HCT116 (cell line): ENCODE measurements around the gene OTOG. TPM values are rescaled to one million over a fixed set of nuclear protein-coding genes. Genes with fewer than 3 reads are reported as not detected.

Experiments used
- ATAC-seq: fragments of 200-7000 bp; cut with Tn5 transposase; 2 replicates; pipeline ENCODE4 v1.9.1; 2020; ENCODE audit warnings: mild to moderate bottlenecking, moderate library complexity
- BruUV-seq: library from RNA; stranded (reverse); fragments of 400-500 nt; replicated peaks from 2 replicates; lab custom pipeline; 2021; lab: Mats Ljungman, UMichigan
- CTCF ChIA-PET: fragments of 300-600 bp; sonication (Branson Sonifier 250); formaldehyde crosslinking; loops from one replicate; lab custom pipeline; 2021; ENCODE audit warnings: antibody characterized with exemption; lab: Charles Lee
- POLR2A ChIA-PET: fragments of 300-600, 350-600 bp; sonication (Branson Sonifier 250); formaldehyde crosslinking; loops from one replicate; lab custom pipeline; 2021; ENCODE audit warnings: antibody characterized with exemption; lab: Charles Lee
- RAD21 ChIA-PET, 2 experiments: fragments of 300-600 bp; sonication (Branson Sonifier 250); formaldehyde crosslinking; loops; one replicate each; lab custom pipeline; 2023; ENCODE audit warnings: low total read pairs in 2 of 2; ENCODE audit not compliant: uncharacterized antibody in 2 of 2, unreplicated experiment in 2 of 2, low non-redundant PET in 1 of 2; lab: Charles Lee
- DNase-seq: peaks from one replicate; pipeline ENCODE4 v3.0.0-alpha.2; 2010; ENCODE audit warnings: low read depth, low spot score
- H2AFZ ChIP-seq: fragments of 200-600 bp; shearing (Covaris generic), sonication (generic); 2 replicates; pipeline ENCODE4 v1.6.1; 2017; ENCODE audit warnings: low read depth, mixed run types, mixed read lengths, antibody characterized with exemption, low read length; ENCODE audit not compliant: poor library complexity, severe bottlenecking
- H3K27ac ChIP-seq: 2 replicates; pipeline ENCODE4 v1.5.1; 2012; ENCODE audit warnings: low read depth, low read length
- H3K27me3 ChIP-seq: fragments of 200-600 bp; sonication (generic); 2 replicates; pipeline ENCODE4 v1.6.1; 2016; ENCODE audit warnings: mixed run types, low read length, mixed read lengths; ENCODE audit not compliant: insufficient read depth
- H3K36me3 ChIP-seq, 2 experiments: fragments of 200-500 bp in 1 of 2; fragments of 200-600 bp in 1 of 2; sonication (Bioruptor generic) in 1 of 2; sonication (generic) in 1 of 2; 2 replicates each; pipeline versions ENCODE4 v1.5.1 to v1.6.1; 2014 to 2016; ENCODE audit warnings: low read length in 2 of 2, inconsistent platforms in 1 of 2, mixed read lengths in 1 of 2, mixed run types in 1 of 2; ENCODE audit not compliant: insufficient read depth in 2 of 2, control insufficient read depth in 1 of 2
- H3K4me1 ChIP-seq, 2 experiments: fragments of 200-600 bp in 1 of 2; sonication (generic) in 1 of 2; 2 replicates each; pipeline versions ENCODE4 v1.5.1 to v1.6.1; 2012 to 2017; ENCODE audit warnings: low read length in 2 of 2, inconsistent platforms in 1 of 2, mild to moderate bottlenecking in 1 of 2, mixed read lengths in 1 of 2, mixed run types in 1 of 2, moderate library complexity in 1 of 2; ENCODE audit not compliant: insufficient read depth in 2 of 2, control insufficient read depth in 1 of 2
- H3K4me2 ChIP-seq: fragments of 200-600 bp; sonication (generic); 2 replicates; pipeline ENCODE4 v1.6.1; 2017; ENCODE audit warnings: mixed run types, low read length, mixed read lengths
- H3K4me3 ChIP-seq, 2 experiments: fragments of 200-600 bp in 1 of 2; sonication (generic) in 1 of 2; replicated peaks in 1 of 2; 2 replicates each; pipeline ENCODE4 v1.5.1; 2011 to 2016; ENCODE audit warnings: low read length in 2 of 2, control low read depth in 1 of 2, low read depth in 1 of 2, mild to moderate bottlenecking in 1 of 2, mixed read lengths in 1 of 2, mixed run types in 1 of 2
- H3K79me2 ChIP-seq: fragments of 200-600 bp; sonication (generic); 2 replicates; pipeline ENCODE4 v1.6.1; 2017; ENCODE audit warnings: mild to moderate bottlenecking, mixed run types, low read length, moderate library complexity, mixed read lengths; ENCODE audit not compliant: insufficient read depth
- H3K9ac ChIP-seq: fragments of 200-600 bp; sonication (generic); 2 replicates; pipeline ENCODE4 v1.6.1; 2016; ENCODE audit warnings: low read length, mixed read lengths
- H3K9me2 ChIP-seq: fragments of 200-600 bp; sonication (generic), shearing (Covaris generic); 2 replicates; pipeline ENCODE4 v1.6.1; 2017; ENCODE audit warnings: mixed run types, mild to moderate bottlenecking, moderate library complexity; ENCODE audit not compliant: insufficient read depth
- H3K9me3 ChIP-seq, 2 experiments: fragments of 200-500 bp in 1 of 2; fragments of 200-600 bp in 1 of 2; sonication (Bioruptor generic) in 1 of 2; sonication (generic) in 1 of 2; 2 replicates each; pipeline ENCODE4 v1.6.1; 2014 to 2017; ENCODE audit warnings: low read length in 2 of 2, mixed read lengths in 2 of 2, inconsistent platforms in 1 of 2, low read depth in 1 of 2, mild to moderate bottlenecking in 1 of 2, mixed run types in 1 of 2, moderate library complexity in 1 of 2; ENCODE audit not compliant: control insufficient read depth in 1 of 2, insufficient read depth in 1 of 2
- H4K20me1 ChIP-seq: fragments of 200-600 bp; sonication (generic), shearing (Covaris generic); 2 replicates; pipeline ENCODE4 v1.6.1; 2017; ENCODE audit warnings: mixed run types, mild to moderate bottlenecking, moderate library complexity; ENCODE audit not compliant: insufficient read depth
- CBX3 ChIP-seq: IDR thresholded peaks from 2 replicates; pipeline ENCODE4 v1.6.1; 2012; ENCODE audit warnings: low read depth
- CEBPB ChIP-seq: IDR thresholded peaks from 2 replicates; pipeline ENCODE4 v1.6.1; 2012; ENCODE audit warnings: low read depth
- CTCF ChIP-seq, 3 experiments: fragments of 200-600 bp in 1 of 3; sonication (generic) in 1 of 3; IDR thresholded peaks in 2 of 3; conservative IDR thresholded peaks in 1 of 3; 2 replicates each; pipeline ENCODE4 v1.5.1; 2012 to 2017; ENCODE audit warnings: low read depth in 2 of 3, low read length in 2 of 3, antibody characterized with exemption in 1 of 3, borderline replicate concordance in 1 of 3, control low read depth in 1 of 3, mild to moderate bottlenecking in 1 of 3, mixed read lengths in 1 of 3, mixed run types in 1 of 3, moderate library complexity in 1 of 3; ENCODE audit not compliant: insufficient read depth in 1 of 3
- EZH2 ChIP-seq: fragments of 200-600 bp; sonication (generic); IDR thresholded peaks from 2 replicates; pipeline ENCODE4 v1.6.1; 2017; ENCODE audit warnings: antibody characterized with exemption, mixed run types
- FOSL1 ChIP-seq: IDR thresholded peaks from 2 replicates; pipeline ENCODE4 v1.6.1; 2012; ENCODE audit warnings: low read depth
- MAX ChIP-seq: IDR thresholded peaks from 2 replicates; pipeline ENCODE4 v1.6.1; 2012
- POLR2A ChIP-seq: IDR thresholded peaks from 2 replicates; pipeline ENCODE4 v1.7.0; 2011; ENCODE audit warnings: borderline replicate concordance; ENCODE audit not compliant: insufficient read depth, insufficient read length; ENCODE audit errors: extremely low read depth
- POLR2AphosphoS5 ChIP-seq: IDR thresholded peaks from 2 replicates; pipeline ENCODE4 v1.6.1; 2011; ENCODE audit warnings: mild to moderate bottlenecking, low read depth, low read length, moderate library complexity
- YY1 ChIP-seq: IDR thresholded peaks from 2 replicates; pipeline ENCODE4 v1.6.1; 2011; ENCODE audit warnings: low read length, low read depth, moderate library complexity, mild to moderate bottlenecking; ENCODE audit not compliant: insufficient replicate concordance; ENCODE audit errors: extremely low read depth
- intact Hi-C: fragments of 100-400 bp; cut with micrococcal nuclease; formaldehyde crosslinking; loops from 2 replicates; pipeline ENCODE4 v1.10.0; 2022
- total RNA-seq: library from RNA; stranded (reverse); gene quantifications from one replicate; pipeline ENCODE4 v1.2.1, GENCODE V29; 2021; ENCODE audit not compliant: unreplicated experiment
- TF ChIP-seq, protein P1 (sequence below): IDR thresholded peaks from 2 replicates; pipeline ENCODE4 v1.6.1; 2012; ENCODE audit warnings: low read depth

Gene OTOG
- total RNA-seq, 1 experiment from 2014 or later = 0.07 TPM

- ATAC-seq (no peak), DNase-seq (no peak)
- H3K9me2 ChIP-seq = no peaks in the 10 kb centered on the region
- intact Hi-C loops = no loop called here
- H2AFZ ChIP-seq = no peak overlapping the region
- H3K9me3 ChIP-seq = no peaks in the 10 kb centered on the region
- H3K9ac ChIP-seq = no peak overlapping the region
- BruUV-seq = no TSS peak
- RAD21 ChIA-PET = no interaction called here
- no peak overlapping the region for H3K4me3 ChIP-seq
- H3K27me3 ChIP-seq = no peaks in the 10 kb centered on the region
- H3K27ac ChIP-seq = no peak overlapping the region
- H3K4me1 ChIP-seq = no peaks in the 10 kb centered on the region
- H3K36me3 ChIP-seq = no peaks in the 10 kb centered on the region
- H3K79me2 ChIP-seq = no peaks in the 10 kb centered on the region
- TF ChIP-seq YY1 (no peak), CEBPB (no peak), FOSL1 (no peak), CBX3 (no peak), POLR2AphosphoS5 (no peak), POLR2A (no peak)
- H4K20me1 ChIP-seq = no peaks in the 10 kb centered on the region
- POLR2A ChIA-PET = no interaction called here
- CTCF ChIA-PET = no interaction called here
- H3K4me2 ChIP-seq = no peak overlapping the region
Observed at GRCh38 chr11:17642370-17642769, 95.3 kb downstream of the OTOG start.

- ChIA-PET RAD21 (no interaction called here), POLR2A (no interaction called here), CTCF (no interaction called here)
- H3K36me3 ChIP-seq = no peaks in the 10 kb centered on the region
- no peaks in the 10 kb centered on the region for H3K9me2 ChIP-seq
- no peak overlapping the region for H2AFZ ChIP-seq
- no TSS peak for BruUV-seq
- H3K27me3 ChIP-seq = no peaks in the 10 kb centered on the region
- no peak overlapping the region for H3K9ac ChIP-seq
- no peak overlapping the region for H3K4me2 ChIP-seq
- no peaks in the 10 kb centered on the region for H3K4me1 ChIP-seq
- no peak overlapping the region for H3K27ac ChIP-seq
- H4K20me1 ChIP-seq = no peaks in the 10 kb centered on the region
- no peaks in the 10 kb centered on the region for H3K79me2 ChIP-seq
- intact Hi-C loops = no loop called here
- H3K4me3 ChIP-seq = no peak overlapping the region
- DNase-seq (no peak), ATAC-seq (no peak)
- no peaks in the 10 kb centered on the region for H3K9me3 ChIP-seq
- TF ChIP-seq EZH2 (no peak), POLR2A (no peak), MAX (no peak), CTCF (IDR thresholded peaks at IDR 0.05 in 2 of 3, conservative IDR thresholded peaks at IDR 0.05 in 1 of 3; ENCODE audit: borderline replicate concordance in 1 of 3, insufficient read depth in 1 of 3, low read depth in 2 of 3, low read length in 2 of 3) (no peak)
- TF ChIP-seq, protein P1, sequence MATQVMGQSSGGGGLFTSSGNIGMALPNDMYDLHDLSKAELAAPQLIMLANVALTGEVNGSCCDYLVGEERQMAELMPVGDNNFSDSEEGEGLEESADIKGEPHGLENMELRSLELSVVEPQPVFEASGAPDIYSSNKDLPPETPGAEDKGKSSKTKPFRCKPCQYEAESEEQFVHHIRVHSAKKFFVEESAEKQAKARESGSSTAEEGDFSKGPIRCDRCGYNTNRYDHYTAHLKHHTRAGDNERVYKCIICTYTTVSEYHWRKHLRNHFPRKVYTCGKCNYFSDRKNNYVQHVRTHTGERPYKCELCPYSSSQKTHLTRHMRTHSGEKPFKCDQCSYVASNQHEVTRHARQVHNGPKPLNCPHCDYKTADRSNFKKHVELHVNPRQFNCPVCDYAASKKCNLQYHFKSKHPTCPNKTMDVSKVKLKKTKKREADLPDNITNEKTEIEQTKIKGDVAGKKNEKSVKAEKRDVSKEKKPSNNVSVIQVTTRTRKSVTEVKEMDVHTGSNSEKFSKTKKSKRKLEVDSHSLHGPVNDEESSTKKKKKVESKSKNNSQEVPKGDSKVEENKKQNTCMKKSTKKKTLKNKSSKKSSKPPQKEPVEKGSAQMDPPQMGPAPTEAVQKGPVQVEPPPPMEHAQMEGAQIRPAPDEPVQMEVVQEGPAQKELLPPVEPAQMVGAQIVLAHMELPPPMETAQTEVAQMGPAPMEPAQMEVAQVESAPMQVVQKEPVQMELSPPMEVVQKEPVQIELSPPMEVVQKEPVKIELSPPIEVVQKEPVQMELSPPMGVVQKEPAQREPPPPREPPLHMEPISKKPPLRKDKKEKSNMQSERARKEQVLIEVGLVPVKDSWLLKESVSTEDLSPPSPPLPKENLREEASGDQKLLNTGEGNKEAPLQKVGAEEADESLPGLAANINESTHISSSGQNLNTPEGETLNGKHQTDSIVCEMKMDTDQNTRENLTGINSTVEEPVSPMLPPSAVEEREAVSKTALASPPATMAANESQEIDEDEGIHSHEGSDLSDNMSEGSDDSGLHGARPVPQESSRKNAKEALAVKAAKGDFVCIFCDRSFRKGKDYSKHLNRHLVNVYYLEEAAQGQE = no peak
Observed at GRCh38 chr11:17642980-17643379, 95.9 kb downstream of the OTOG start.
